HG03097 (cell line): ENCODE measurements around the gene COL11A2.

Experiments
- ATAC-seq: cut with Tn5 transposase; IDR thresholded peaks from one replicate; pipeline ENCODE4 v1.9.1; 2021; ENCODE audit not compliant: unreplicated experiment, low FRiP score

The COL11A2 gene

DNA sequence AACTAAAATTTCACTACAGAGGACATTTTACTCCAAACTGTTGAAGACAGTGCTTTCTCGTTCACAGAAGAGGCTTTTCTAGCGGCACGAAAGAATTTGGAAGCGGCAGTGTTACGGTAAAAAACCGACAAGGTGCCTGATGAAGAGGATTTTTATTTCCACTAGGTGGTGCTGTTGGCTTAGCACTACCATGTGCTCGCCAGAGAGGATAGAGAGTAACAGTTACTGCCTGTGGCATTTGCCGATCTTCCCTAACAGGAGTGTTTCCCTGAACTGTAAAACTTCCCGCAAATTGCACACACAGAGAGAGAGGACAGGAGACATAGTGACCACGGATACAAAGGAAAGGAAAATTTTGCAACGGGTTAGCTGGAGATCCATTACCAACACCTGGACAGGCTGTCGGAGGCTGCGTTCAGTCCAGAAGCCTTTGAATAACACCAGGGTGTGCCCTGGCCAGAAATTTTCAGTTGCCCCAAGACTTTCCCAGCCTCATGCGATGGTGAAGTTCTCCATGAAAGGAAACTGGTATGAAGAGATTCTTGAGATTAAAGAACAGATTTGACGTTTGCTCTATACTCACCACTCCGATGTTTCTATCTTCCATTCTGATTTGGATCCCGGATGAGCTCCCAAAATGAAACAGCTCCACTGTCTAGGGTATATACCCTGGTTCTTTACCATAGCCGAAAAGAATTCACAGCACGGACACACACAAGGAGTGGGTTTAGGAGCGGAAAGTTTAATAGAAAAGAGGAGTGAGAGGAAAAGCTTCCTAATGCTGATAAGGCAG is 68.3 kb downstream of the COL11A2 start:
- no peak for ATAC-seq

DNA sequence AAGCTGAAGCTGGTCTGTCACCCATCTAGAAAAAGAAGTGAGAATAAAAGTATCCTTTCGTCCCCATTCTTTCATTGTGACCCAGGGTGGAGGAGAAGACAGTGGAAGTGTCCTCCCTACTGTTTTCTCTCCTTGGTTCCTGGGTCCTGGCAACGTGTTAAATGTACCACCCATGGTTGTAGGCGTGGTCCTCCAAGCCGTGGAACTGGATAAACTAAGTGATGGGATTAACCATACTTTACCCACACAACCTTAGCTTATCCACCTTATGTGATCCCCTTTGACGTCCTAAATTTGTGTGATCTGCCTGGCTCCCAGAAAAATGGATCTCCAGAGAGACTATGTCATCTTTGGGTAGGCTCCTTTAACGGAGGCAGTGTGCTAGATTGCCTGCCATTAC is 69.1 kb downstream of the COL11A2 start:
- ATAC-seq = no peak

DNA sequence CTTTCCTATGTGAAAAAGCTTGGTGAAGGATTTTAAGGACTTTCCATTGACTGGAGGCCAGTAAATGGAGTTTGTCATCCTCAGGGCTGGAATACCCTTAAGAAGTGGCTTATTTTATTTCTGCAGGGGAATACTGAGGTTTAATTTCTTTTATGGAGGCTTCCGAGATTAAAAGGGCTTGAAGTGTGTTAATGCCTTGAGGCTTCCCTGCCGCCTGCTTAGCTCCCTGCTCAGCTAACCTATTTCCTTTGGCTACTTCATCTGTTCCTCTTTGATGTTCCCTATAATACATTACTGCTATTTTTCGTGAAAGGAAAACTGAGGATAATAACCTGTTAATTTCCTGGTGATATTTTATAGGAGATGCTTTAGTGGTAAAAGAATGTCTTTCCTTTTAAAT is 72.3 kb downstream of the COL11A2 start:
- ATAC-seq = no peak

DNA sequence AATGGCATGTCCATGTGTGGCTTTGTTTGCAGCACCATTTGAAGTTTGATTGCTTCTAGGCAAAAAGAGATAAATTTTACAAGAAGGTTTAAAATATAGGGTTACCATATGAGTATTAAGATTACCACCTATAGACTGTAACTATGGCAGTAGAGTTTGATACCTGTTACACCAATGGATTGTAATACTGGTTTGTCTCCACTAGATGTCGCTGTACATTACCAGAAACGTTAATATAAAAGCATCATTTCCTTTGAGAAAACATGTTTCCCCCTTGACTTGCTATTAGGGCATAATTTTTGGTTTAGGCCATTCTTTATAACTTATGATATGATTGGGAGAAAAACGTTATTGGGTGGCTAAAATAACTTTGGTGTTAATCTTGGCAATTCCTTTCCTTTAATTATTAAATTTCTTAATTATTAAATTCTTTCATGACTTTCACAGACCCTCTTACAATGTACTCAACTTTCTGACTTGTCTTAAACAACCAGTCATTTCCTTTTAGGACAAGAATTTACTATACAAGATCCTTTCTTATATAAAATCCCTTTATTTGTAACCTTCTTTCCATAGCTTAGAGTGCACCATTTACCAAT is 73.6 kb downstream of the COL11A2 start:
- no peak for ATAC-seq

DNA sequence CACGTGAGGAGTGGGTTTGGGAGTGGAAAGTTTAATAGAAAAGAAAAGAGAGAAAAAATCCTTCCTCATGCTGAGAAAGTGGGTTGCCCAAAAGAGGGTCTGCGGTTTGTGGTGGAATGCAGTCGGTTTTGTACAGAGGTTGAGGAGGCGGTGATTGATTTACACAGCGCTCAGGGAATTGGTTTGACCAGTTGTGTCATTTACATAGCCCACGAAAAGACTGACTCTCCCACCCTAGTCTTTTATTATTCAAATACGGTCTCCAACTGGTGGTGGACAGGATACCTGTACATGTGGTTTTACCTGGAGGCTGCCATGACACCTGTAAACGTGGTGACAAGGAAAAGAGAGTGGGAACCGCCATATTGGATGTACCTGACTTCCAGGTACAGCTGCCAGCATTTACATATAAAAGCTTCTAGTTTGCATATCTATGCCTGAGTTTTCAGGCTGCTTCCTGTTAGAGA is 74.4 kb downstream of the COL11A2 start:
- ATAC-seq = no peak

DNA sequence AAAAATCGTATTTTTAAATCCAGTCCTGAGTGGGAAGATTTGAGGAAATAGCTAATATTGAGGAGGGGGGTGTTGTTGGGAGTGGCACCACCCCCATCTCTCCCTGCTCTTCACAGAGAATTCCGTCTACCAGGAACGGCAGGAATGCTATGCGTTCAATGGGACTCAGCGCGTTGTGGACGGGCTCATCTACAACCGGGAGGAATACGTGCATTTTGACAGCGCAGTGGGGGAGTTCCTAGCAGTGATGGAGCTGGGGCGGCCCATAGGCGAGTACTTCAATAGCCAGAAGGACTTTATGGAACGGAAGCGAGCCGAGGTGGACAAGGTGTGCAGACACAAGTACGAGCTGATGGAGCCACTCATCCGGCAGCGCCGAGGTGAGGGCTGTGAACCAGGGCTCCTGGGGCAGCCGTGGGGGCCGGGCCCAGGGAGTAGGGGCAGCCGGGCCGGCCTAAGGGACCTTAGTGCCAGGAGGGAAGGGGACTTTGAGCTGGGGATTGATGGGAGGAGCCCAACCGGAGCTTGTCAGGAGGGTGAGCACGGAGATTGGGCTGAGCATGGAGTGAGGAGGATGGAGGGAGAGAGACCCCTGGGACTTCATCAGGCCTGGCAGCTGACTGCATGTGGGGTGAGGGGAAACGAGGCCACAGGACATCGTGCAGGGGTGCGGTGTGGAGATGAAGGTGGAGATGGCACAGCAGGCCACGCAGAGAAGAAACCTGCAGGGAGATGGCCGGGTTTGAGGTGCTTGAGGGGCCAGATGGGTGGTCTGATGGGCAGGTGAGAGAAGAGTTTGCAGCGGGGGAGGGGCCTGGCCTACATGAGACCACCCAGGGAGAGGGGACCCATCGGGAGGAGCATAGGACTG is 75.2 kb downstream of the COL11A2 start:
- ATAC-seq = no peak

DNA sequence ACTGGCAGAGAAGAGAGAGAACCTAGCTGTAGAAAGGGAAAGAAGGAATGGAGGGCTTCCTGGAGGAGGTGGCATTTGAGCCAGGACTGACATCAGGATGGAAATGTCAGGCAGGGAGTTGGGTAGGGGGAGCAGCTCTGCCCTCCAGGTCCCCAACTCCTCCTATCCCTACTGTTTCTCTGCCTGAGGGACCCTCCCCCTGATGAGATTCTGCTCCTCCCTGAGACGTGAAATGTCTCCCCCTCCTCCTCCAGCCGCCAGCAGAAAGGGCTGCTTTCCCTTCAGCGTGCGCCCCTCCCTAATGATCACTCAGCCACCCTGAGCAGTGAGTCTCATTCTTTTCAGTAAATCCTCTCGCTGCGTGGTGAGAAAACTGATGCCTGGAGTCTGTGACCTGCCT is 75.8 kb downstream of the COL11A2 start:
- ATAC-seq = no peak

DNA sequence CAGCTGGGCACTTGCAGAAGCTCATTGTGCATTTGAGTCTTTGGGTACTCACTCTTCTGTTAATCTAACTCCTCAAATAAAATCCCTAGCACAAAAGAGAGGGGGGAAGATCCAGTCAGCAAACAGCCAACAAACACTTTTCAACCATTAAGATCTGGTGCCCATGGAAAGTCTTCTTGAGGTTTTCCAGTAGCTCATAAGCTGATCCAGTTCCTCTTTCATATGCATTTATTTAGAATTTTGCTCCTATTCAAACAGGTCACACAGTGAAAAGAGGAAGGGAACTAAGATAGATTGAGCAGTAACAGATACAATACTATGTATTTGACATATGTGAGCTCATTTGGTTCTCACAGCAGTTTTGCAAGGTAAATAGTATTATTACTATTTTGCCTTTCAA is 77.9 kb downstream of the COL11A2 start:
- no peak for ATAC-seq

DNA sequence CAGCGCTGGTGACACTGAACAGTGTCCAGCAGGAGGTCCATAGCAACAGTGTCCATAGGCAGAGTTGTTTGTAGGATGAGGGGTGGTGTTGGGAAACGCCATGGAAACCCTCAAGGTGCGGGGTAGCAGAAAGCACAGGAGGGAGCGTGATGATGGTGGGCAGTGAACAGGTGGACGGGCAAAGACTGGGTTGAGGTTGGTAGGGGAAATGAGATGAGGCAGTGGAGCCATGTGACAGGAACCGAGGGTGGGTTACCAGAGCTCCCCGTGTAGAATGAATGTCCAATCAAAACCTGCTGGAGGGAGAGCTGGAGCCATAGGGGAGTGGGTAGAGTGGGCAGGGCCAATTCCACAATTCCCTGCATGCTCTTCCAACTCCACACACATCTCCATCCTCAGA is 78.5 kb downstream of the COL11A2 start:
- no peak for ATAC-seq
